Sigmoid colon (tissue), 4 donors: ENCODE measurements around the gene NFIA.

Experiments used
- EP300 ChIP-seq, 4 donors: sonication (generic); formaldehyde crosslinking; IDR thresholded peaks; one replicate each; pipeline ENCODE4 v1.6.1; 2017; ENCODE audit warnings: antibody characterized with exemption in 4 of 4
- POLR2A ChIP-seq, 2 donors: fragments of 450-650 bp; IDR thresholded peaks; one replicate each; pipeline ENCODE4 v1.6.1; 2016; ENCODE audit warnings: antibody characterized with exemption in 2 of 2, mild to moderate bottlenecking in 2 of 2, moderate library complexity in 2 of 2
- TF ChIP-seq, protein P1 (sequence below), 4 experiments: fragments of 450-650 bp in 3 of 4; fragments of 200-600 bp in 1 of 4; IDR thresholded peaks; one replicate each; pipeline ENCODE4 v1.5.1; 2016 to 2019; ENCODE audit warnings: antibody characterized with exemption in 4 of 4, mild to moderate bottlenecking in 3 of 4, moderate library complexity in 2 of 4

DNA sequence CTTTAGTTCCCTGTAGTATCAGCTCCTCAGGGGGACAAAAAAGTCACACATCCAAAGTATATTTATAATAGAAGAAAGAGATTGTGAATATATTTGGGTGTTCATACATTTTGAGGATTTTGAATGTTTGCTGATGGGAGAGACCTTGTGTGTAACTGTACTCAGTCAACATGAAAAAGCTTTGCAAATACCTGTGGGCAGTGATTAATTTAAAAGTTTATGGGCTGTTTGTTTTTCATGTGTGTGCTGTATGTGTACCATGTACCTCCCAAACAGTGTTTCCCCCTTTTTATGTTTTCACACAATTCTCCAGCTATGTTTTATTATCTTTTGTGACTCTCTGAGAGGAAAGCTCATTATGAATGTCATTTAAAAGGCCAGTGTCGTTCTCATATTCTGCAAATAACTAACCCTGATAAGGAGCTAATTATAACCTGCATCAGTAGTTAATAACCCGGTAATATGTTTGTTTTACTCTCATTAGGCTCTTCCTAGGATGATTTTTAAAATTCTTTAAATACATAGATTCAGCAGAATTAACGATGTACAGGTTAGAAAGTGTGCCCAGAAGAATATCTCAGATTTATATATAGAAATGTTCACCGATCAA lies 271.5 kb downstream of the NFIA start:
- no peak for TF ChIP-seq POLR2A (IDR thresholded peaks at IDR 0.05)
- TF ChIP-seq, protein P1, sequence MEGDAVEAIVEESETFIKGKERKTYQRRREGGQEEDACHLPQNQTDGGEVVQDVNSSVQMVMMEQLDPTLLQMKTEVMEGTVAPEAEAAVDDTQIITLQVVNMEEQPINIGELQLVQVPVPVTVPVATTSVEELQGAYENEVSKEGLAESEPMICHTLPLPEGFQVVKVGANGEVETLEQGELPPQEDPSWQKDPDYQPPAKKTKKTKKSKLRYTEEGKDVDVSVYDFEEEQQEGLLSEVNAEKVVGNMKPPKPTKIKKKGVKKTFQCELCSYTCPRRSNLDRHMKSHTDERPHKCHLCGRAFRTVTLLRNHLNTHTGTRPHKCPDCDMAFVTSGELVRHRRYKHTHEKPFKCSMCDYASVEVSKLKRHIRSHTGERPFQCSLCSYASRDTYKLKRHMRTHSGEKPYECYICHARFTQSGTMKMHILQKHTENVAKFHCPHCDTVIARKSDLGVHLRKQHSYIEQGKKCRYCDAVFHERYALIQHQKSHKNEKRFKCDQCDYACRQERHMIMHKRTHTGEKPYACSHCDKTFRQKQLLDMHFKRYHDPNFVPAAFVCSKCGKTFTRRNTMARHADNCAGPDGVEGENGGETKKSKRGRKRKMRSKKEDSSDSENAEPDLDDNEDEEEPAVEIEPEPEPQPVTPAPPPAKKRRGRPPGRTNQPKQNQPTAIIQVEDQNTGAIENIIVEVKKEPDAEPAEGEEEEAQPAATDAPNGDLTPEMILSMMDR (IDR thresholded peaks at IDR 0.05), result no peak
- no peak for TF ChIP-seq EP300 (IDR thresholded peaks at IDR 0.05)
